LHCN-M2 (cell line): ENCODE measurements around the gene HOXC12. TPM values are rescaled to one million over a fixed set of nuclear protein-coding genes. Genes with fewer than 3 reads are reported as not detected.

Source experiments
- DNase-seq: peaks from one replicate; pipeline ENCODE4 v3.0.0-alpha.2; 2012; ENCODE audit warnings: low read depth
- total RNA-seq: library from RNA; depleted of rRNA; stranded (reverse); fragments of >200 nt; gene quantifications from 2 replicates; pipeline ENCODE4 v1.2.3, GENCODE V29; 2014

HOXC12 gene
- total RNA-seq, 1 experiment from 2014 or later, result 0.34 TPM

GRCh38 chr12:53996240-53997203, 41.8 kb downstream of the HOXC12 start:
- DNase-seq, result no peak

- DNase-seq, result no peak
Observed at GRCh38 chr12:53997204-53998109, 42.8 kb downstream of the HOXC12 start.

- DNase-seq, result no peak
Observed at GRCh38 chr12:53998110-53998899, 43.6 kb downstream of the HOXC12 start.

GRCh38 chr12:53998900-53999236, 44.2 kb downstream of the HOXC12 start:
- DNase-seq, result no peak

GRCh38 chr12:53999559-54000115, 44.9 kb downstream of the HOXC12 start:
- DNase-seq, result peak; percentile 86

GRCh38 chr12:54000116-54001114, 45.7 kb downstream of the HOXC12 start, which contains the start of gene HOXC9:
HOXC9 (plus strand) TSS chr12:54000161; CDS start chr12:54000189, 28 bp downstream.
- peak; percentile 52 for DNase-seq

GRCh38 chr12:54001283-54002187, 46.8 kb downstream of the HOXC12 start:
- peak; percentile 11 for DNase-seq

- DNase-seq, result no peak
Observed at GRCh38 chr12:54002278-54002914, 47.7 kb downstream of the HOXC12 start.

GRCh38 chr12:54002915-54003389, 48.2 kb downstream of the HOXC12 start:
- DNase-seq, result no peak

GRCh38 chr12:54003625-54004024, 48.9 kb downstream of the HOXC12 start:
- DNase-seq, result no peak

GRCh38 chr12:54004063-54004840, 49.5 kb downstream of the HOXC12 start:
- DNase-seq, result peak; percentile 45

GRCh38 chr12:54004841-54005530, 50.3 kb downstream of the HOXC12 start:
- peak; percentile 69 for DNase-seq

- peak; percentile 49 for DNase-seq
Observed at GRCh38 chr12:54005531-54005852, 50.8 kb downstream of the HOXC12 start.

- DNase-seq, result peak; percentile 87
Observed at GRCh38 chr12:54005853-54006558, 51.3 kb downstream of the HOXC12 start.

GRCh38 chr12:54006559-54007220, 52.0 kb downstream of the HOXC12 start:
- peak; percentile 50 for DNase-seq
